Measurements from ENCODE around the gene HECW1. TPM values are rescaled to one million over a fixed set of nuclear protein-coding genes. Genes with fewer than 3 reads are reported as not detected.

Gene HECW1
- total and polyA plus RNA-seq, 10 of the 15 experiments (the other 5 are each of a cell fraction or from before 2014, with no cell fraction given) = under 0.01 to 0.31 (median 0.04) TPM; not detected in 3

DNA sequence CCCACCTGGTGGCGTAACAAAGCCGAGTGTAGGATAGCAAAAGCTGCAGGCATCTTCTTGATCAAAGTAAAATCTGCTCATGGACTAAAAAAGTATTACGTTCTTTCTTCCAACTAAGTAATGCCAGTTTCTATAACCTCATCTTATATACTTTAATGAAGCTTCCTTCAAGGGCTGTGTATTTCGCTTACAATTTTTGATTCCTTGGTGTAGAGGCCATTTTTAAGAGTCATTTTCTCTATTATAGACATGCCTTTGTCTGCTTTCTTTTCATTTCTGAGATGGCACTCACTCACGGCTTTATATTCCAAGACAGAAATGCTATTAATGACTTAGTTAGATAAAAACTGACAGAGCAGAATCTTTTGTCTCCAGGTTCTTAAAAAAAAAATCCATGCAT lies 194.0 kb downstream of the HECW1 start:
- Histone ChIP-seq H3K4me1 (ENCODE audit: control insufficient read depth, insufficient read depth, low read length) (peaks cover 13% of the 10 kb centered on the region), H3K4me3 (no peak overlapping the region), H3K36me3 (ENCODE audit: control insufficient read depth in 2 of 2, insufficient read depth in 2 of 2, low read length in 1 of 2) (no peaks in the 10 kb centered on the region), H4K20me1 (ENCODE audit: control insufficient read depth, insufficient read depth) (no peaks in the 10 kb centered on the region), H2AFZ (ENCODE audit: control insufficient read depth, low read depth, low read length) (no peak overlapping the region), H3K9me3 (replicated peaks; ENCODE audit: control insufficient read depth, insufficient read depth, low read length) (no peaks in the 10 kb centered on the region), H3K9ac (ENCODE audit: control insufficient read depth, insufficient read depth, low read length) (no peak overlapping the region), H3K27ac (ENCODE audit: control insufficient read depth, insufficient read depth) (no peak overlapping the region), H3K79me2 (ENCODE audit: control insufficient read depth, insufficient read depth, low read length) (no peaks in the 10 kb centered on the region), H3K4me2 (ENCODE audit: control insufficient read depth, insufficient read depth) (no peak overlapping the region), H3K27me3 (replicated peaks in 1 of 2; ENCODE audit: control insufficient read depth in 2 of 2, insufficient read depth in 2 of 2, low read length in 1 of 2) (no peaks in the 10 kb centered on the region)
- SMC1A ChIA-PET (ENCODE audit: uncharacterized antibody, unreplicated experiment) = interaction anchor here (0.6 to 4.3 kb wide), 3 partner anchors 9 to 14 kb away, joined by 3 to 57 read pairs (median 17); no protein-coding TSS in a partner anchor
- WGBS (ENCODE audit: insufficient coverage, insufficient replicate concordance, low lambda C conversion rate, missing lambda C conversion rate) = 46% methylated on average over 5 of the region's 5 CpGs
- CTCF ChIA-PET = interaction anchor here (0.6 to 8.8 kb wide), 2 partner anchors 8 to 44 kb away, joined by 3 to 56 read pairs; no protein-coding TSS in a partner anchor
- FAIRE-seq (no peak), DNase-seq (ENCODE audit: low read depth, low spot score) (no peak), ATAC-seq (no peak)
- in situ Hi-C loops (cut with MboI) (no loop called here), intact Hi-C loops (cut with micrococcal nuclease; ENCODE audit: unreplicated experiment) (loop anchor here (5.0 kb wide), 1 partner anchor 421 kb away; the partner anchor contains the start of gene COA1)
- RAD21 ChIA-PET (ENCODE audit: unreplicated experiment) = interaction anchor here (2.0 to 9.1 kb wide), 2 partner anchors 9 to 133 kb away, joined by 6 to 69 read pairs; no protein-coding TSS in a partner anchor
- POLR2A ChIA-PET = interaction anchor here (0.6 to 3.0 kb wide), 2 partner anchors 9 to 432 kb away, joined by 3 to 22 read pairs; no protein-coding TSS in a partner anchor
- BruUV-seq (replicated peaks) = no TSS peak
- no peak for TF ChIP-seq SMARCA5 (IDR thresholded peaks at IDR 0.05)

DNA sequence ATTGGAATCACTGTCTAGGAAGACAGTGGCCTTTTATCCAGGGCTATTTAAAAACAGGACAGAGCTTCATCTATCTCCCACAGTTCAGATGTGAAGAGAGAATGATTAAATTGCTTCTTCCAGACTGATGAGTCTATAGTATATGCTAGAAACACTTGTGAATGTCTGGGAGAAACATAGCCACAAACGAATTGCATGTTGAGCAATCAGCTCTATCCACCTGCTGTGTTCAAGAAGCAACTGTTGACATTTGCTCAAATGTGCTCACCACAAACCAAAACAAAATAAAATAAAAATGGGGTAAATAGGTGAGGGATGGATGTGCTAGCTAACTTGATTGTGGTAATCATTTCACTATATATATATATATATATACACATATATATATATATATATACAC lies 195.1 kb downstream of the HECW1 start:
- DNase-seq (ENCODE audit: low read depth, low spot score) = no peak
- Histone ChIP-seq H2AFZ (ENCODE audit: control insufficient read depth, low read depth, low read length) (no peak overlapping the region), H3K9ac (ENCODE audit: control insufficient read depth, insufficient read depth, low read length) (no peak overlapping the region), H3K27ac (ENCODE audit: control insufficient read depth, insufficient read depth) (no peak overlapping the region), H3K4me1 (ENCODE audit: control insufficient read depth, insufficient read depth, low read length) (peaks cover 13% of the 10 kb centered on the region), H3K4me3 (no peak overlapping the region), H3K9me3 (replicated peaks; ENCODE audit: control insufficient read depth, insufficient read depth, low read length) (no peaks in the 10 kb centered on the region), H3K27me3 (replicated peaks in 1 of 2; ENCODE audit: control insufficient read depth in 2 of 2, insufficient read depth in 2 of 2, low read length in 1 of 2) (no peaks in the 10 kb centered on the region), H3K36me3 (ENCODE audit: control insufficient read depth in 2 of 2, insufficient read depth in 2 of 2, low read length in 1 of 2) (no peaks in the 10 kb centered on the region), H4K20me1 (ENCODE audit: control insufficient read depth, insufficient read depth) (no peaks in the 10 kb centered on the region), H3K4me2 (ENCODE audit: control insufficient read depth, insufficient read depth) (no peak overlapping the region), H3K79me2 (ENCODE audit: control insufficient read depth, insufficient read depth, low read length) (no peaks in the 10 kb centered on the region)
- FAIRE-seq = no peak
- RAD21 ChIA-PET (ENCODE audit: unreplicated experiment) = interaction anchor here (1.5 kb wide), 1 partner anchor 9 kb away, joined by 5 read pairs; no protein-coding TSS in a partner anchor
- TF ChIP-seq, protein P1, sequence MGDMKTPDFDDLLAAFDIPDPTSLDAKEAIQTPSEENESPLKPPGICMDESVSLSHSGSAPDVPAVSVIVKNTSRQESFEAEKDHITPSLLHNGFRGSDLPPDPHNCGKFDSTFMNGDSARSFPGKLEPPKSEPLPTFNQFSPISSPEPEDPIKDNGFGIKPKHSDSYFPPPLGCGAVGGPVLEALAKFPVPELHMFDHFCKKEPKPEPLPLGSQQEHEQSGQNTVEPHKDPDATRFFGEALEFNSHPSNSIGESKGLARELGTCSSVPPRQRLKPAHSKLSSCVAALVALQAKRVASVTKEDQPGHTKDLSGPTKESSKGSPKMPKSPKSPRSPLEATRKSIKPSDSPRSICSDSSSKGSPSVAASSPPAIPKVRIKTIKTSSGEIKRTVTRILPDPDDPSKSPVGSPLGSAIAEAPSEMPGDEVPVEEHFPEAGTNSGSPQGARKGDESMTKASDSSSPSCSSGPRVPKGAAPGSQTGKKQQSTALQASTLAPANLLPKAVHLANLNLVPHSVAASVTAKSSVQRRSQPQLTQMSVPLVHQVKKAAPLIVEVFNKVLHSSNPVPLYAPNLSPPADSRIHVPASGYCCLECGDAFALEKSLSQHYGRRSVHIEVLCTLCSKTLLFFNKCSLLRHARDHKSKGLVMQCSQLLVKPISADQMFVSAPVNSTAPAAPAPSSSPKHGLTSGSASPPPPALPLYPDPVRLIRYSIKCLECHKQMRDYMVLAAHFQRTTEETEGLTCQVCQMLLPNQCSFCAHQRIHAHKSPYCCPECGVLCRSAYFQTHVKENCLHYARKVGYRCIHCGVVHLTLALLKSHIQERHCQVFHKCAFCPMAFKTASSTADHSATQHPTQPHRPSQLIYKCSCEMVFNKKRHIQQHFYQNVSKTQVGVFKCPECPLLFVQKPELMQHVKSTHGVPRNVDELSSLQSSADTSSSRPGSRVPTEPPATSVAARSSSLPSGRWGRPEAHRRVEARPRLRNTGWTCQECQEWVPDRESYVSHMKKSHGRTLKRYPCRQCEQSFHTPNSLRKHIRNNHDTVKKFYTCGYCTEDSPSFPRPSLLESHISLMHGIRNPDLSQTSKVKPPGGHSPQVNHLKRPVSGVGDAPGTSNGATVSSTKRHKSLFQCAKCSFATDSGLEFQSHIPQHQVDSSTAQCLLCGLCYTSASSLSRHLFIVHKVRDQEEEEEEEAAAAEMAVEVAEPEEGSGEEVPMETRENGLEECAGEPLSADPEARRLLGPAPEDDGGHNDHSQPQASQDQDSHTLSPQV (IDR thresholded peaks at IDR 0.05) = no peak
- TF ChIP-seq ZZZ3 (IDR thresholded peaks at IDR 0.05; ENCODE audit: control insufficient read depth, insufficient read length, low read depth) = no peak
- no peak for TF ChIP-seq CBX5 (IDR thresholded peaks at IDR 0.05; ENCODE audit: low read depth)
- TF ChIP-seq EED (IDR thresholded peaks at IDR 0.05; ENCODE audit: low read depth) = no peak
- no peak for TF ChIP-seq NFYB (IDR thresholded peaks at IDR 0.05; ENCODE audit: insufficient read depth, low read depth, low read length)
- no peak for TF ChIP-seq CREB1 (IDR thresholded peaks at IDR 0.05; ENCODE audit: low read depth)
- no peak for TF ChIP-seq GABPA (IDR thresholded peaks at IDR 0.05; ENCODE audit: low read depth)
- TF ChIP-seq JUND (IDR thresholded peaks at IDR 0.05; ENCODE audit: low read depth, low read length) = no peak
- SMC1A ChIA-PET (ENCODE audit: uncharacterized antibody, unreplicated experiment) = interaction anchor here (0.6 to 1.4 kb wide), 3 partner anchors 9 to 1363 kb away, joined by 3 read pairs; no protein-coding TSS in a partner anchor
- in situ Hi-C loops (cut with MboI) (no loop called here), intact Hi-C loops (cut with micrococcal nuclease; ENCODE audit: unreplicated experiment) (loop anchor here (5.0 kb wide), 1 partner anchor 420 kb away; the partner anchor contains the start of gene COA1)
- POLR2A ChIA-PET = no interaction called here
- no peak for ATAC-seq
- CTCF ChIA-PET = interaction anchor here (0.7 kb wide), 1 partner anchor 141 kb away, joined by 4 read pairs; no protein-coding TSS in a partner anchor
- no TSS peak for BruUV-seq (replicated peaks)
- 10% methylated on average over 1 of the region's 1 CpG for WGBS (ENCODE audit: insufficient coverage, insufficient replicate concordance, low lambda C conversion rate, missing lambda C conversion rate)

Data from GM12878 (cell line).